GM19239 (cell line): ENCODE measurements around the gene PTGR1.
"Not testable (repeated sequence)": the region's sequence is repeated elsewhere in the genome, so short reads cannot be mapped to it uniquely, and the experiment has no call there.

ENCODE experiments used
- DNase-seq: peaks from one replicate; pipeline ENCODE4 v3.0.0; 2011; ENCODE audit warnings: low spot score; ENCODE audit not compliant: insufficient read length
- FAIRE-seq: peaks from 2 replicates; lab custom pipeline; 2011; peaks lifted over from hg19 to GRCh38; lab: Jason Lieb, UNC

The PTGR1 gene

DNA sequence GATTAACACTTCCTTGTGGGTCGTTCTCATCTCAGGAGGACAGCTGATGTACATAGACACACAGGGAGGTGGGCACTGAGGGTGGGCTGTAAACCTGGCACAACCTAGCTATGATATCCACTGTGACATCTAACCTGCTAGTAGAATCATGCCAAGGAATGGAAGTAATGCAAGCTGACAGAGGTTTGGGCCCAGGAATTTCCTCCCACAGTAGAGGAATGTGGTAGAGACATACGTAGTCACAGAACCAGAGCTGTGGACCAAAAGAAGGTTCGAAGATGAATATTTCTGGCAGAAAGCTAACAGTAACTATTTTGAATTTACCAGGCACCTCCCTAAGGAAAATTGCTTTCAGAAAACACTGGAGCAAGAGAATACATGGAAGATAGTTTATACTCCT is 16.5 kb upstream of the PTGR1 start:
- FAIRE-seq (no peak), DNase-seq (no peak)

DNA sequence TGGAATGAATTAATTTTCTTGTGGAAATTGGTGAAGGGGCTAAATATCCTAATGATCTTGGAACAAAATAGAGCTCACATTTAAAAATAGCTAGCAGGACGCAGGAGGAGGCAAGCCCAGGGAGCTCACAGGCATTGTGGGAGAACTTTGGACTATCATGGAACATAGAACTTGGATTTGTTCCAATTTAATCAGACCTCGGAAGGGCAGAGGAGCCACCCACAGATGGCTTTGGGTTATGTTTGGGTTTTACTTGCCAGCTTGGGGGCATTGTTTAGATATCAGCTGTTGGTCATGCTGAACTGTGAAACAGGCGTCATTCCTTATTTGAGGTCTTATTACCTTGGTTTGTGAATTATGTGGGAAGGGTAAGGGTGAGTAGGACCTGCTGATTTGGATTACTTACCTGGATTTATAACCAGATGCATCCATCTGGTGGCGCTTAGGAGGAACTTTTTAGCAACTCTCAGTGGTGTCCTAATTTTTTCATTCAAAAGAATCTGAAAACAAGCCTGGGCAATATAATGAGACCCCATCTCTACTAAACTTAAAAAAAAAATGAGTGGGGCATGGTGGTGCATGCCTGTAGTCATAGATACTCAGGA is 14.1 kb upstream of the PTGR1 start:
- DNase-seq = no peak
- FAIRE-seq = no peak

DNA sequence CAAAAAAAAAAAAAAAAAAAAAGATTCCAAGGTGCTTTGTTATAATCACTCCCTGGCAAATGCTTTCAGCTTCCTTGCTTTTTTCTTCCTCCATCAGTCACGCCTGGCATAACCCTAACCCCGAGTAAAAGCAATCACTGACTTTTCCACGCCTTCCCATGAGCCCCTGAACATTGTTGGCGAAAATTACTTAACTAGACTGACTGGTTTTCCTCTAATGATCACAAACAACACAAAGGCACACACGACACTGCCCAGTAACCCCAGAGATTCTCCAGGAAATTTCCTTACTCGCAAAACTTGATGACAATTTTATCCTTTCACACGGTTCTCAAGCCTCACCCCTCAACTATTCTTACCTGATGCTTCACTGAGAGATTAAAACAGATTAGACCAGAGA is 11.4 kb upstream of the PTGR1 start:
- FAIRE-seq (no peak), DNase-seq (no peak)

DNA sequence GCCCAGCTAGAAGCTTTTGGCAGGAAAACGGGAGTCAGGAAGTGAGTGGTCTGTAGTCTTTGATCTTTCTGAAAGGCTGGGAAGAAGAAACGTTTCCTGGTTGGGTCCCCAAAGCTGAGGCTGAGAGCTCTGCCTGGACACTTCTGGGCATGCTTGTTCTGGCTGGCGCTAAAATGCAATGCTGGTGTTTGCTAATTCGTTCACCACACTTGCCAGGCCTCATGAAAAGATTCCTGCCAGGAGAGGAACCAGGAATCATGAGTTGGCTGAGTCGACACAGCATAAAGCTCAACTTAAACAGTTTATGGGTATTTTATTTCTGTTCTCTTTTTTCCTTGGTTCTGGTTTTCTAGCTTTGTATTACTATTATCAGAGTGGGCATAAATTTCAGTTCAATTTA is 10.7 kb upstream of the PTGR1 start:
- no peak for FAIRE-seq
- no peak for DNase-seq

DNA sequence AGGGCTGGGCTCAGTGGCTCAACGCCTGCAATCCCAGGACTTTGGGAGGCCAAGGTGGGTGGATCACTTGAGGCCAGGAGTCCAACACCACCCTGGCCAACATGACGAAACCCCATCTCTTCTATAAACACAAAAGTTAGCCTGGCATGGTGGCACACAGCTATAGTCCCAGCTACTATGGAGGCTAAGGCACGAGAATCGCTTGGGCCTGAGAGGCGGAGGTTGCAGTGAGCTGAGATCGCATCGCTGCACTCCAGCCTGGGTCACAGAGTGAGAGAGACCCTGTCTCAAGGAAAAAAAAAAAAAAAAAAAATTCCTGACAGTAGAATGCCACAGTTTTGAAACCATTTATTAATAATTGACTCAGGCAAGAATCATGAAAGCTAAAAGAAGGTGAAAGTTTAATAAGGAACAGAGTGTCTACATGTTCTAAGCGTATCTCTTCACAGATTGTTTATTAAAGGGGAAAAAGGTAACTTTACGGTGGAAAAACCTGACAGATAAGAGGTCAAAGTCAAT is 5.7 kb upstream of the PTGR1 start:
- DNase-seq (no peak), FAIRE-seq (no peak)

DNA sequence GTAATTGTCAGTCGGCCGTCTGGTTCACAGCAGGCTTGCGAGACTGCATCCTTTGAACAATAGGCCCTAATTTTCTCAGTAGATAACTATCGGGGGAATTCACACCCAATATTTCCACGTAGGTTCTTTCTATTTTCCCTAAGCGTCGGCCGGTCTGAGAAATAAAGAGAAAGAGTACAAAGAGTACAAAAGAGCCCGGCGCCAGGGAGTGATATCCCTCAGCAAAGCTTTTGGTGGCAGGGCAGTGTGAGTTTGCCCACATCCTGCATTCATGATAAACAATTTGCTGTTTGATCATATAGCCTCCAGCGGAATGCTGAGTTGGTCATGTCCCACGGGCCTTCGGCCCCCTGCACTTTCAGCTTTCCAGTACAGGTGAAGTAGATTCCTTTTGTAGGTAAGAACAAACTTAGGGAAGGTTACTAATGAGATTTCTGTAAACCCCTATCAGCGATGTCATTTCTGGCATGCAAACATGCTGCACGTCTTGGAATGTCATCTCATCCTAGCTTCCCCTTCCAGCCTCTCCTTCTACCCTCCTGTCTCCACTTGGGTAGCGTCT is 4.7 kb upstream of the PTGR1 start:
- FAIRE-seq = no peak
- DNase-seq = no peak

DNA sequence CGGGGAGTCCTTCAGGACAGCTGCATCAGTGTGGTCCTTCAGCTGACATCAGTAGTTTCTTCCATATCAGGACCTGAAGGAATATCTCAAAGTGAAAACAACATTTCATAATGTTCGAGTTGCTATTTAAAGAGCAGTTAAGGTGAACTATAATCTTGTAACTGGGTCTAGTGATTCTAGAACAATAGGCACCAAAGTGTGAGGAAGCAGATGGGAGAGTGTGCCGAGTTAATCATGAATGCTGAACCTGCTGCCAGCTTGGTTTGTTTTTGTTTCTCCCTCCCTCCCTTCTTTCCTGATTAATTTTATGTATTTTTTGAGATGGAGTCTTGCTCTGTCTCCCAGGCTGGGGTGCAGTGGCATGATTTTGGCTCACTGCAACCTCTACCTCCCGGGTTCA is 3.6 kb upstream of the PTGR1 start:
- no peak for DNase-seq
- no peak for FAIRE-seq

DNA sequence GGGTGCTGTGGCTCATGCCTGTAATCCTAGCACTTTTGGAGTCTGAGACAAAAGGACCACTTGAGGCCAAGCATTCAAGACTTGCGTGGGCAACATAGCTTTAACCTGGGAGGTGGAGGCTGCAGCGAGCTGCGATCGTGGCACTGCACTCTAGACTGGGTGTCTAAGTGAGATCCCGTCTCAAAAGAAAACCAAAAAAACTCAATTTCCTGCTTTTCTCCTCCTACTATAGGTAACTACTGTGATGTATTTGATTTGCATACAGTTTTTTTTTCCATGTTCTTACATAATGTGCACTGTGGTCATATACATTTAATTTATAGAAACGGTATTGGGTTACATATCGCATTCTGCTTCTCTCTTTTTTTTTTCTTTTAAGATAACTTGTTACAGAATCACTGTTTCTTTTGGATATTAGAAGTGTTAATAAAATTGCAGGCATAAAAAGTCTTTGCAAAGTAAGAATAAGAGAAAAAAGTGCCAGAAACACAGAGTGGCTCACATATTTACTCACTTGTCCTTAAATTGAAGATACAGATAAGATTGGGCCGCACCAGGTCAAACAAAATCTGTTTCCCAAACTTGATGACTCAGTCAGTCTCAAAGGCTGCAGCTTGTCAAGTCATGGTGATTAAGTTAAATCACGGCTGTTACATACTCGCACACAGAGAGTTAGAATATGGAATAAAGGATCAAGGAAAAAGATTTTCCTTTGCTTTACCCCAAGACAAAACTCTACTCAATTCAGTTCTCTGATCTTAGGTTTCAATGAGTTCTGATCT is 2.0 kb upstream of the PTGR1 start:
- DNase-seq (no peak), FAIRE-seq (no peak)

DNA sequence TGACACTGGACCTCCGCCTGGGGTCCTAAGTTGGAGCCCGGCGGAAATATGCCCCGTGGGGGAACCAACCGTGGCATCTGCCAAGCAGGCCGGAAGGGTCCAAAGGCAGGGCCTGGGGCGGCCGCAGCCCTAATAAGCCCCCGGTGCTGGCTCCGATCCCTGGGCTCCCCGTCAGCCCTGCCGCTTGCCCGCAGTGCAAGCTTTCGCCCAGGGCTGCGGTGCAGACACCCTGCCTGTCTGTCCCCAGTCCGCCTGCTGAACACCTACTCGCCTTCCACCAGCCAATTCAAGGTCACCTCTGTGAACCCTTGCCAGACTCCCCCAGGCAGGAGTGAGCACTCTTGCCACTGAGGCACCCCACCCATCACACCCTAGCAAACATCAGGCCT is 502 bp upstream of the PTGR1 start:
- DNase-seq (no peak), FAIRE-seq (no peak)

DNA sequence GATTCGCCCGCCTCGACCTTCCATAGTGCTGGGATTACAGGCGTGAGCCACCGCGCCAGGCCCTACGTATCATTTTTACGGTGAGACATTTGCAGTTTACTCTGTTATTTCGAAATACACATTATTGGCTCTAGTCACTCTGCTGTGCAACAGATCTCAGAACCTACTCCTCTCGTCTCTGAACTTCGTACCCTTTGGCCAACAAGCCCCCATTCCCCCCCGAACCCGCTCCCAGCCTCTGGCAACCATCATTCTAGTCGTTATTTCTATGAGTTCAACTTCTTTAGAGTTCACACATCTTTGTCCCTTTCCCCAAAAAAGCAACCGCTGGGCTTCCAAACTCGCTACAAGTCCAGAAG is 735 bp downstream of the PTGR1 start:
- no peak for DNase-seq
- no peak for FAIRE-seq

DNA sequence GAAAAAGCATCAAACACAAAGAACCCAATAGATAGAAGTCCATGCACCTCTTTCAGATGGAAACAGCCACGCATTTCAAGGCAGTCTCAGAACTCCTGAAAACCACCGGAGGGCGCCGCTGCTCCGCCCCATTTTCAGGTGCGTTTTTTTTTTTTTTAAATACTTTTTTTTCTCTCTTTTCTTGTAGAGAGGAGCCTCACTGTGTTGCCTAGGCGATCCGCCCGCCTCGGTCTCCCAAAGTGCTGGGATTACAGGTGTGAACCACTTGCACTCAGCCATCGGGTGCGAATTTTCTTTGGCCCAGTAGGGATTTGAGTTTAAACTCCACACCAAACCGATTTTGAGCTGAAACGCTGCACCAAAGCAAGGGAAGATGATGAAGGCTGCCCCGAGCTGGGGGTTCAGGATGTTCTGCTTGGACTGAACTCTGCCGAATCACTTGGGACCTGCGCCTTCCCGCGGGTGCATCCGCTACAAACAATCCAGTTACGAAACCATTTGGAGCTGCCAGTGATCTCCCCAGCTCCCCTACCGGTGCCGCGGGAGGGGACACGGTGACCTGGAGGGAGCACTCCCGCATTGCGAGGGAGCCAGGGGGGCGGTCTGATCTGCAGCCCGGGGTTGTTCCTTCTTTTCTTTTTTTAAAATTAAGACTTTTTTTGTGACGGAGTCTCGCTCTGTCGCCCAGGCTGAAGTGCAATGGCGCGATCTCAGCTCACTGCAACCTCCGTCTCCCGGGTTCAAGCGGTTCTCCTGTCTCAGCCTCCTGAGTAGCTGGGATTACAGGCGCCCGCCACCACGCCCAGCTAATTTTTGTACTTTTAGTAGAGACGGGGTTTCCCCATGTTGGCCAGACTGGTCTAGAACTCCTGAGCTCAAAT is 1.4 kb downstream of the PTGR1 start:
- DNase-seq (peak; percentile 38), FAIRE-seq (peak; percentile 59)

DNA sequence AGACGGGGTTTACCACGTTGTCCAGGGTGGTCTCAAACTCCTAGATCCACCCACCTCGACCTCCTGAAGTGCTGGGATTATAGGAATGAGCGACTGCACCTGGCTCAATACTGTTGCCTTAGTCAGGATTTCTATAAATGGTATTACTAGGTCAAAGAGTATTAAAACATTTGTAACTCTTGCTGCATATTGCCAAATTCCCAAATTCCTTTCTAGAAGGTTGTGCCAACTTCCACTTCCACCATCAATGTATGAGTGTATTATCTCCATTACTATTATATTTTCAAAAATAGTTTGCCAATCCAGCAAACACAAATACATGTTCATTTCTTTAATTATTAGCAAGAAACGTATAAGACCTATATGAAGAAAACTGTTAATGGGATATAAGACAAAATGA is 10.6 kb downstream of the PTGR1 start:
- FAIRE-seq = no peak

DNA sequence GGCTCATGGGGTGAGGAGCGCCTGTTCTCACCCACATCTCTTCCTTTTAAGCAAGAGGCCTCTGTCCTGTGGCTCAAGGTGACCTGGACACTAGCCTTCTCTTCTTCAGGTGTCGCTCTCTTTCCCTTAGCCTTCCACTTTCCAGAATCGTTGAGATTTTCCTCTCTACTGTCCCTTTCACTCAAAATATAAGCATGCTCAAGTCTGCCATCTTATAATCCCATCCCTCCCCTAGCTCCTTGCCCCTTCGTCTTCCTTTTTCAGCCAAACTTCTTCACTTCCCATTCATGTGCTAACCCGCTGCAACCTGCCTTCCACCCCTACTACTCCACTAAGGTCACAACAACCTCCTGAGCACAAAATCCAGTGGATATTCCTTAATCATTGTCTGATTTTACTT is 13.1 kb downstream of the PTGR1 start:
- DNase-seq (no peak), FAIRE-seq (no peak)

More for the DNA sequence above, 10.6 kb downstream of the PTGR1 start:
- DNase-seq = no peak

DNA sequence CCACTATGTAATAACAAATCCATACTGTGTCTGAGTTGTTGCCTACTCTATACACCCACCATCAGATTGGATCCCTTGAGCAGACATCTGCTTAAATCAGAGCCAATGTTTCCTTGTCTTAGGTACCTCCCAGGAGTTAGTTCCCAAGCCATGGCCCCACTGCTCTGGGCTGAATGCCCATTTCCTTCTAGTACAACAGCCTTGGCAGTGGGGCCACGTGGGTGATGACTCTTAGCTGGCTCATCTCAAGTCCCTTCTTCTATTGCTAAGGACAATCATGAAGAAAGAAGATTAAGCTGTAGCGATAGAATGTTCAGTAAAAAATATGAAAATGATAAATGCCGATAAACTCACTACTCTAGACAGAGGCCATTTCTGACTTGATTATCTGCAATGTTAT is 16.6 kb downstream of the PTGR1 start:
- DNase-seq (no peak), FAIRE-seq (no peak)

DNA sequence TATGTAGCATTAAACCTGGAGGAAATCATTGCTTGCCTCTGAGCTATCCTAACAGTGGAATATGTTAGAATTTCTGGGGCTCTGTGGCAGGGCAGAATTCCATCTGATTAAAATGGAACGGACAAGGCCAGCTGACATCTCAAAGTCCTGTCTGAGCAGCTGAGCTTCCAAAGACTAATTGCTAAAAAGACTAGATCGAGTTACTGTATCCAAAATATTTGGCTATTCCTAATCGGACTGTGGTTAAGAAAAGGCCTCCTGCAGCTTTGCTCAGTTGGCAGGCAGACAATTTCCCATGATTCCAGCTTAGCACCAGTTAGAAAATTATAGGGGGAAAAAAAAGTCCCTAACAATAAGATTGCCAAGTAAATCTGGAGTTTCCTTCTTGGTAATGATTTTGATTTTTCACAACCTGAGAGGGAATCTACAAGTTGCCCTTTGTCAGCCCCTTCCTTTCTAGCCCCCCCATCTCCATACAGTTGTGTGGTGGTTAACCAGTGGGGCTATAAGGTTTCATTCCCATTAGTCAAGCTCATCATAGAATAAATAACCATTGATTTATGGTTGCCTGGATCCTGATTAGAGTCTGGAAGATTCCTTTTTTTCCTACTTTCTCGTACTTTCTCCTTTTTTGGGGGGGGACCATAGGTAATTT is 26.4 kb downstream of the PTGR1 start:
- DNase-seq (no peak), FAIRE-seq (no peak)

DNA sequence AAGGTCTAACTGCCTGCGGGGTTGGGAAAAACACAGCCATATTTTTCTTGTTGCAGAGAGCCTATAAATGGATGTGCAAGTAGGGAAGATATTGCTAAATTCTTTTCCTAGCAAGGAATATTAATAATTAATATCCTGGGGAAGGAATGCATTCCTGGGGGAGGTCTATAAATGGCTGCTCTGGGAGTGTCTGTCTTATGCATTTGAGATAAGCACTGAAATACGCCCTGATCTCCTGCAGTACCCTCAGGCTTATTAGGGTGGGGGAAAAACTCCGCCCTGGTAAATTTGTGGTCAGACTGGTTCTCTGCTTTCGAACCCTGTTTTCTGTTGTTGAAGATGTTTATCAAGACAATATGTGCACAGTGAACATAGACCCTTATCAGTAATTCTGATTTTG is 31.3 kb downstream of the PTGR1 start:
- not testable (repeated sequence) for DNase-seq, FAIRE-seq

DNA sequence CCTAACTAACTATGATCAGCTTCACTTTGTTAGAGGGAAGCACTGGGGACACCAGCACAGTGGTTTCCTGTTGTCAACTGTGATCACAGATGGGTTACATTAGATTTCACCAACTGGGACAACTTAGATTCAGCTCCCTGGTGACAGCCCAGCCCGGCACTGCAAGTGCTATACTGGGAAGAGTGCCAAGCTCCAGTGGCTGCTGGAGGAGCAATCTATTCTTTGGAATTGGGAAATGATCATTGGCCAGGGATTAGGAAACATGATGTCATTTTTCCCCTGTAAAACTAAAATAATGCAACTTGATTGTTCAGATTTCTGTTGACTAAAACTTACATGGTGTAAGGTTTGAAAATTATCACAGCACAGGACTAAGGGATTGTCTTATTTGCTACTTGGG is 33.2 kb downstream of the PTGR1 start:
- no peak for DNase-seq
- no peak for FAIRE-seq

DNA sequence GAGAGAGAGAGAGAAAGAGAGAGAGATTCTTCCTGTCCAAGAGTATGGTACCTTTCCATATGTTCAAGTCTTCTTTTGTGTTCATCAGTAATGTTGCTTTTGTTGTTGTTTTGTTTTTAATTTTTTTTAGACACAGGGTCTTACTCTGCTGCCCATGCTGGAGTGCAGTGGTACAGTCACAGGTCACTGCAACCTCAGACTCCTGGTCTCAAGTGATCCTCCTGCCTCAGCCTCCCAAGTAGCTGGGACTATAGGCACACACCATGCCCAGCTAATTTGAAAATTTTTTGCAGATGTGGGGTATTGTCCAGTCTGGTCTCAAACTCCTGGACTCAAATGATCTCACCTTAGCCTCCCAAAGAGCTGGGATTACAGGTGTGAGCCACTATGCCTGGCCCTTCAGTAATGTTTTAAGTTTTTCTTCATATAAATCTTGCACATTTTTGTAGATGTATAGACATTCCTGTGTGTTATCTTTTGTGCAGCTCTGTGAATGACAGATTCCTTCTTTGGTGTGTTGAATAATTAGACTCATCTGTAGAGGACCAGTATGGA is 38.2 kb downstream of the PTGR1 start:
- no peak for DNase-seq
- FAIRE-seq = no peak

DNA sequence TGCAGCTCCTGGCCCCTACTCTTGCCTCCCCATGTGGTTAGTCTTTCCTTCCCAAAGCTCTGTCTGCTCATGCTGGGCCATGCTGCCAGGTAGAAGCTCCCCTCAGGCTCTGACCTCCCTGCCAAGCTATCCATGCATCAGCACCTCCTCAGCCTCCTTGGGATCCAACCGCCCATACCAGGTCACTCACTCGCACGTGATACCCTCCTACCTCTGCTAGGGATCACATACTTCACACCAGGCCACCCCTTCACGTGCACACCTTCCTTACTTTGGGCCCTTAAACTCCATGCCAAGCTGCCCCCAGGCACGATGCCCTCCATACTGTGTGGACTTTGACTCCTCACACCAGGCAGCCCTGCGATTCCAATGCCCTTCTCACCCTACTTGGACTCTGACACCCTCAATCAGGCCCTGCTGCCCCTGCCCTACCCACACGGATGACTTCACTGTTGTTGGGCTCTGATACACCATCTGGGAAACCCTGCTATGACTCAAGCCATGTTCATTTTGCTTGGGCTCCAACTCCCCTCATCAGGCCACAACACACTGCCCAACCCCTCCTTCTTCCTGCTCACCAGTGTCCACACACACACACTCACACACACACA is 40.3 kb downstream of the PTGR1 start:
- DNase-seq = no peak
- no peak for FAIRE-seq
